K562 (cell line): ENCODE measurements around the gene ZNF668. TPM values are rescaled to one million over a fixed set of nuclear protein-coding genes. Genes with fewer than 3 reads are reported as not detected.

Source experiments
- ATAC-seq: fragments of 200-7000 bp; cut with Tn5 transposase; 3 replicates; pipeline ENCODE4 v1.9.1; 2020; ENCODE audit warnings: moderate library complexity
- BruUV-seq: library from RNA; stranded (reverse); fragments of 400-500 nt; replicated peaks from 2 replicates; lab custom pipeline; 2021; lab: Mats Ljungman, UMichigan
- CTCF ChIA-PET: fragments of 300-600 bp; formaldehyde crosslinking; extraction: SDS; loops from one replicate; lab custom pipeline; 2021; ENCODE audit warnings: low intra/inter-chr PET ratio; lab: Yijun Ruan, JAX
- POLR2A ChIA-PET: fragments of 300-600, 350-650 bp; sonication (Branson Sonifier 250); formaldehyde crosslinking; extraction: SDS; loops from one replicate; lab custom pipeline; 2021; ENCODE audit warnings: antibody characterized with exemption, inconsistent platforms; lab: Yijun Ruan, JAX
- DNase-seq, 4 experiments: peaks; one replicate each; pipeline versions ENCODE4 v3.0.0 to v3.0.0-alpha.2; 2011 to 2018; ENCODE audit warnings: low spot score in 3 of 4, mixed read lengths in 3 of 4; ENCODE audit errors: extremely low read depth in 1 of 4
- FAIRE-seq: peaks from 2 replicates; lab custom pipeline; 2011; peaks lifted over from hg19 to GRCh38; lab: Jason Lieb, UNC
- H2AFZ ChIP-seq: 2 replicates; pipeline ENCODE4 v1.6.0; 2011; ENCODE audit warnings: low read depth, low read length, control low read depth, inconsistent platforms
- H3K27ac ChIP-seq: fragments of 200-600 bp; 3 replicates; pipeline ENCODE4 v1.8.0; 2011; ENCODE audit warnings: low read depth, mild to moderate bottlenecking, control low read depth, inconsistent platforms, low read length, moderate library complexity, mixed read lengths; ENCODE audit errors: extremely low read depth
- H3K27me3 ChIP-seq, 2 experiments: fragments of 300-600 bp in 1 of 2; 2 replicates in 1 of 2; 3 replicates in 1 of 2; pipeline versions ENCODE4 v1.6.0 to v1.8.0; 2011; ENCODE audit warnings: inconsistent platforms in 2 of 2, low read length in 2 of 2, mild to moderate bottlenecking in 1 of 2, mixed read lengths in 1 of 2, moderate library complexity in 1 of 2; ENCODE audit not compliant: control insufficient read depth in 2 of 2, insufficient read depth in 2 of 2
- H3K36me3 ChIP-seq: fragments of 300-600 bp; 3 replicates; pipeline ENCODE4 v1.8.0; 2011; ENCODE audit warnings: mild to moderate bottlenecking, low read length, inconsistent platforms; ENCODE audit not compliant: control insufficient read depth, insufficient read depth
- H3K4me1 ChIP-seq, 2 experiments: fragments of 200-600 bp in 1 of 2; replicated peaks in 1 of 2; 2 replicates in 1 of 2; 3 replicates in 1 of 2; pipeline versions ENCODE4 v1.5.1 to v1.8.0; 2011; ENCODE audit warnings: inconsistent platforms in 2 of 2, low read length in 2 of 2, mild to moderate bottlenecking in 1 of 2, mixed read lengths in 1 of 2, moderate library complexity in 1 of 2; ENCODE audit not compliant: control insufficient read depth in 2 of 2, insufficient read depth in 2 of 2
- H3K4me2 ChIP-seq: 2 replicates; pipeline ENCODE4 v1.6.1; 2011; ENCODE audit warnings: low read length, control low read depth, inconsistent platforms, mixed read lengths; ENCODE audit not compliant: insufficient read depth
- H3K4me3 ChIP-seq: fragments of 200-600 bp; sonication (generic), shearing (Covaris generic); 2 replicates; pipeline ENCODE4 v1.5.1; 2016; ENCODE audit warnings: control low read depth, inconsistent platforms
- H3K79me2 ChIP-seq: fragments of 200-600 bp; 3 replicates; pipeline ENCODE4 v1.8.0; 2011; ENCODE audit warnings: low read length, inconsistent platforms; ENCODE audit not compliant: control insufficient read depth, insufficient read depth
- H3K9ac ChIP-seq, 2 experiments: 2 replicates each; pipeline versions ENCODE4 v1.6.0 to v1.6.1; 2011; ENCODE audit warnings: low read depth in 2 of 2, low read length in 2 of 2, control low read depth in 1 of 2, inconsistent platforms in 1 of 2, mild to moderate bottlenecking in 1 of 2, mixed read lengths in 1 of 2; ENCODE audit not compliant: insufficient read depth in 1 of 2
- H3K9me1 ChIP-seq: one replicate; pipeline ENCODE4 v1.6.0; 2011; ENCODE audit warnings: inconsistent platforms, mild to moderate bottlenecking, low read length, moderate library complexity; ENCODE audit not compliant: control insufficient read depth, insufficient read depth
- H3K9me3 ChIP-seq: replicated peaks from 2 replicates; pipeline ENCODE4 v1.5.1; 2011; ENCODE audit warnings: low read depth, low read length, inconsistent platforms; ENCODE audit not compliant: control insufficient read depth, insufficient read depth
- H4K20me1 ChIP-seq: replicated peaks from 2 replicates; pipeline ENCODE4 v1.6.1; 2011; ENCODE audit warnings: low read length, inconsistent platforms, mixed read lengths; ENCODE audit not compliant: control insufficient read depth, insufficient read depth
- BHLHE40 ChIP-seq: IDR thresholded peaks from 2 replicates; pipeline ENCODE4 v1.6.1; 2011; ENCODE audit warnings: low read length, improper control_type of control experiment
- CTCF ChIP-seq, 3 experiments: IDR thresholded peaks in 2 of 3; conservative IDR thresholded peaks in 1 of 3; 2 replicates each; pipeline ENCODE4 v1.5.1; 2011 to 2012; ENCODE audit warnings: low read length in 3 of 3, mild to moderate bottlenecking in 3 of 3, control low read depth in 2 of 3, improper control_type of control experiment in 1 of 3, inconsistent platforms in 1 of 3, low read depth in 1 of 3, mixed read lengths in 1 of 3, moderate library complexity in 1 of 3; ENCODE audit not compliant: insufficient read depth in 2 of 3
- MIER1 ChIP-seq: fragments of 450-650 bp; IDR thresholded peaks from 2 replicates; pipeline ENCODE4 v1.6.1; 2016; ENCODE audit warnings: antibody characterized with exemption, mild to moderate bottlenecking, low read depth
- USF1 ChIP-seq: sonication (generic); formaldehyde crosslinking; IDR thresholded peaks from 2 replicates; pipeline ENCODE4 v1.9.0; 2022; ENCODE audit warnings: mild to moderate bottlenecking, missing genetic modification reagents
- WGBS: fragments of 100-300 bp; shearing (Covaris generic); methylation state at CpG from one replicate; pipeline ENCODE4 v1.1.6; 2016; ENCODE audit warnings: low coverage, mixed read lengths; ENCODE audit not compliant: insufficient coverage; ENCODE audit errors: missing lambda C conversion rate; 5-methylcytosine and 5-hydroxymethylcytosine counted together
- in situ Hi-C: fragments of 300-500 bp; cut with MboI; formaldehyde crosslinking; loops from 4 replicates; pipeline ENCODE4 v1.15.0; 2018; ENCODE audit warnings: inconsistent platforms, mixed read lengths
- intact Hi-C: fragments of 100-400 bp; cut with micrococcal nuclease; formaldehyde crosslinking; loops from 2 replicates; pipeline ENCODE4 v1.14.2; 2022
- polyA plus RNA-seq, 8 experiments: library from polyadenylated mRNA; depleted of rRNA in 4 of 8; stranded (reverse) in 5 of 8; unstranded in 3 of 8; fragments of >200 nt; fragmentation: Nextera tagmentation in 2 of 8; fragmentation: Illumina TruSeq in 1 of 8; extraction: Ambion mirVana in 2 of 8; extraction: Trizol in 1 of 8; gene quantifications; 2 replicates each; pipeline versions ENCODE4 v1.2.1 to v1.2.3, GENCODE V29; 2011 to 2014; ENCODE audit warnings: inconsistent platforms in 1 of 8, missing spikeins in 1 of 8
- total RNA-seq, 7 experiments: library from RNA; depleted of rRNA in 6 of 7; stranded (reverse); fragments of >200 nt in 6 of 7; fragmentation: Illumina TruSeq in 2 of 7; extraction: Trizol in 2 of 7; gene quantifications; 2 replicates each; pipeline versions ENCODE4 v1.2.1 to v1.2.3, GENCODE V29; 2011 to 2021; ENCODE audit warnings: low replicate concordance in 1 of 7

Gene ZNF668
- total and polyA plus RNA-seq, 9 of the 15 experiments (the other 6 are each of a cell fraction or from before 2014, with no cell fraction given) = 0.04 to 15.3 (median 3.8) TPM; not detected in 1

DNA sequence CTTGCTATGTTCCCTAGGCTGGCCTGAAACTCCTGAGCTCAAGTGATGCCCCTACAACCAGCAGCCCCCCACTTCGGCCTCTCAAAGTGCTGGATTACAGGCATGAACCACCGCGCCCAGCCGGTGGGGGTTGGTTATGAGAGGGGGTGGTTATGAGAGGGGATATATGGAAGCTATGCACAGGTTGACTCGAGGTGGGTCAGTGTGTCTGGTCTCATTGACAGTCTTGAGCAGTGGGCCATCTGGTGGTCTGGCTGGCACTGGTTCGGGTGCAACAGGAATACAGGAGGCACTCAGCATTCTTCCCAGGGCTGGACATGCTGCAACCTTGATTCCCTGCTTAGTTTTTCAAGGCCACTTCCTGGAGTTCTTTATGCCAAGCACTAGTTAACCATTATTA, 58.0 kb downstream of the ZNF668 start:
- ATAC-seq = peak; percentile 50
- 67% methylated on average over 6 of the region's 6 CpGs for WGBS
- CTCF ChIA-PET = no interaction called here
- Histone ChIP-seq H3K9ac (no peak overlapping the region), H3K4me3 (no peak overlapping the region), H3K27ac (no peak overlapping the region), H3K4me2 (no peak overlapping the region), H3K79me2 (no peaks in the 10 kb centered on the region), H3K9me1 (no peaks in the 10 kb centered on the region), H3K36me3 (no peaks in the 10 kb centered on the region), H3K4me1 (peaks cover under 1 to 6% of the 10 kb centered on the region in 2 experiments; a peak in 4 of 5 replicates), H3K9me3 (no peaks in the 10 kb centered on the region), H4K20me1 (no peaks in the 10 kb centered on the region), H2AFZ (no peak overlapping the region), H3K27me3 (peaks cover 10 to 14% of the 10 kb centered on the region in 2 experiments; a peak in 4 of 5 replicates)
- POLR2A ChIA-PET = interaction anchor here (0.6 to 1.4 kb wide), 4 partner anchors 17 to 168 kb away, joined by 3 to 4 read pairs (median 3); no protein-coding TSS in a partner anchor
- no peak for DNase-seq
- in situ Hi-C loops = no loop called here
- BruUV-seq = no TSS peak
- peak in 2 of 3 experiments; percentile 23 to 25; a peak in 2 of 6 replicates for TF ChIP-seq CTCF (IDR thresholded peaks at IDR 0.05 in 2 of 3, conservative IDR thresholded peaks at IDR 0.05 in 1 of 3; ENCODE audit: insufficient read depth in 2 of 3, low read depth in 1 of 3, low read length in 3 of 3)
- no peak for TF ChIP-seq USF1 (CRISPR knock-in tag)
- TF ChIP-seq MIER1 = no peak
- 0 out of 2 replicates have a peak, but pooled peaks have one; percentile 7 for TF ChIP-seq BHLHE40
- intact Hi-C loops = loop anchor here (2.0 kb wide), 1 partner anchor 31 kb away; the partner anchor contains the start of gene HSD3B7
- FAIRE-seq = peak; percentile 15
